PFSK-1 (cell line): Measurements from ENCODE around the gene LUZP2.

Experiments
- FOXP2 ChIP-seq: optimal IDR thresholded peaks from 2 replicates; pipeline ENCODE3; 2011; ENCODE audit warnings: borderline replicate concordance, control low read depth, inconsistent platforms; ENCODE audit not compliant: insufficient read depth; ENCODE audit errors: extremely low read length, extremely low read depth
- POLR2AphosphoS5 ChIP-seq: IDR thresholded peaks from 2 replicates; pipeline ENCODE4 v1.6.1; 2012; ENCODE audit warnings: low read depth, mild to moderate bottlenecking, control low read depth, low read length, moderate library complexity
- SIN3A ChIP-seq: IDR thresholded peaks from 2 replicates; pipeline ENCODE4 v1.6.1; 2012; ENCODE audit warnings: mild to moderate bottlenecking, low read length, moderate library complexity, borderline replicate concordance; ENCODE audit not compliant: insufficient read depth
- TAF1 ChIP-seq: IDR thresholded peaks from 2 replicates; pipeline ENCODE4 v1.6.1; 2012; ENCODE audit warnings: low read length, control low read depth, borderline replicate concordance; ENCODE audit not compliant: insufficient read depth

- no peak for TF ChIP-seq POLR2AphosphoS5
- no peak for TF ChIP-seq TAF1
- no peak for TF ChIP-seq SIN3A
- no peak for TF ChIP-seq FOXP2
Measured at GRCh38 chr11:24524156-24524555, 27.3 kb downstream of the LUZP2 start.
